ENCODE data around the gene BIRC6.
"Not testable (repeated sequence)": the region's sequence is repeated elsewhere in the genome, so short reads cannot be mapped to it uniquely, and the experiment has no call there.

BIRC6 gene

DNA sequence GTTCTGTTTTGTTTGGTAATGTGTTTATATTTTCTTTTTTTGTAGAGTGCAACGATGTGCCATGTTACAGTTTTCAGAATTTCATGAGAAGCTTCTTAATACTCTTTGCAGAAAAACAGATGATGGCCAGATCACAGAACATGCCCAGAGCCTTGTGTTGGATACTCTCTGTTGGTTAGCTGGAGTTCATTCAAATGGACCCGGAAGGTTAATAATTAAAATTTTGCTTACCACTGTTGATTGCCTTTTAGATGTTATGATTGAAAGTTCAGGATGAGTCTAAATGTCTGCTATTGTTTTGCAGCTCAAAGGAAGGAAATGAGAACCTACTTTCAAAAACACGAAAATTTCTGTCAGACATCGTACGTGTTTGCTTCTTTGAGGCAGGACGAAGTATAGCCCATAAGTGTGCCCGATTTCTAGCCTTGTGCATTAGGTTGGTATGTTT lies 85.2 kb downstream of the BIRC6 start:
- no peak for DNase-seq (ENCODE audit: low read depth in 1 of 2, low spot score in 1 of 2)

DNA sequence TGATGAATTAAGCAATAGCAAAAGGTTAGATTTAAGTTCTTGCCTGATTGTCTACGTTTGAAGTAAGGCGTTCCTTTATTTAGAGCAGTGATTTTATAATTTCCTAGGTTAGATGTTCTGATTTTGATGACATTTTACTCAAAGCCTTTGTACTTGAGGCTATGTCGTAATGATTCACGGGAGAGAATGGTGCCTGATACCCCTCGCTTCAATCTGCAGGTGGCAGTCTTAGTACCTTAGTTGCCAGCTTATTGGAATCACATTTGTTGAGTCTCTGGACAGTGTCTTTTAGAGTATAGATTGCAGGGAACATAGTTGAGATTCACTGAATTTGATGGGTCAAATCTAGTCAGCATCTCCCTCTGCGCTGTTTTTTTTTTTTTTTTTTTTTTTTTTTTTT lies 89.5 kb downstream of the BIRC6 start:
- DNase-seq (ENCODE audit: low read depth in 1 of 2, low spot score in 1 of 2) = no peak

DNA sequence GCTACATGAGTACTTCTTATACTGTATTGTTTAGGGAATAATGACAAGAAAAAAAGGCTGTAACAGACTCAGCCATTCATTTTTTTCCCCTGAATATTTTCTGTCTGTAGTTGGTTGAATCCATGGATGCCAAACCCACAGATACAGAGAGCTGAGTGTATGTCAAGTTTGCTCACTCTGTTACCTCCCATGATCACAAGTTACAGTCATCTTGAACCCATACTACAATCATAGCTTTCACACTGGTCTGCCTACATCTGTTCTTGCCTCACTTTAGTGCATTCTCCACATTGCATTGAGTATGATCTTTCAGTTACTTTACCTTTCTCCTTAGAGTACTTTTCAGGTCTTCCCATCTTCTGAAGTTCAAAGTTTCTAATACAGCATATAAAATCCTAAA lies 94.0 kb downstream of the BIRC6 start:
- no peak for DNase-seq (ENCODE audit: low read depth in 1 of 2, low spot score in 1 of 2)

DNA sequence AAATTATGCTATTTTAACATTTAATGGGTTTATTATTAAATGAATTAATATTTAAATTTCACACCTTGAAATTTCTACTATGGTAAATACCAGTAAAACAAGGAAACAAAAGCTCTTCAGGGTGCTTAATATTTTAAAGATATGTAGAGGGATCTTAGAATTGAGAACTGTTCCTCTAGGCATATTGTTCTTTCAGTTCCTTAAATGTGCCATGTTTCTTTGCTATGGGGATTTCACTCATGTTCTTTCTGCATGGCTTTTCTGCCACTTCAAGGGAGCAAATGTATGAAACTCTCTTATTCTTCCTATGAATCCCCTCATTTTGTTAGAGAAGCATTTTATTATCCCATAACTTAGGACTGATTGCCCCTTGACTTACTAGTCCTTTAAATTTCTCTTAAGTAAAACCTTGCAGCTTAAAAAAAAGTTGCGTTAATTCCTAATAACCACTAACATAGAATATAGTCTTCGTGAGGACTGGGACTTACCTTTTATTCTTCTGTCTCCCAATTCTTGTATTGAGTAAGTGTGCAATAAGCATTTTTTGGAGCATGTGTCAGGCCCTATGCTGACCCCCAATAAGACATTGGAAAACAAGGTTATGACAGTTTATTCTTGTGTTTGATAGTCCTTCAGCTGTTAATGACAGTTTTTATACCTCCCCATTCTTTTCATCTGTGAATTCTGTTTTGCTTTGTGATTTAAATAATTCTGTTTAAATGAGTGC lies 95.7 kb downstream of the BIRC6 start:
- DNase-seq (ENCODE audit: low read depth in 1 of 2, low spot score in 1 of 2) = no peak

DNA sequence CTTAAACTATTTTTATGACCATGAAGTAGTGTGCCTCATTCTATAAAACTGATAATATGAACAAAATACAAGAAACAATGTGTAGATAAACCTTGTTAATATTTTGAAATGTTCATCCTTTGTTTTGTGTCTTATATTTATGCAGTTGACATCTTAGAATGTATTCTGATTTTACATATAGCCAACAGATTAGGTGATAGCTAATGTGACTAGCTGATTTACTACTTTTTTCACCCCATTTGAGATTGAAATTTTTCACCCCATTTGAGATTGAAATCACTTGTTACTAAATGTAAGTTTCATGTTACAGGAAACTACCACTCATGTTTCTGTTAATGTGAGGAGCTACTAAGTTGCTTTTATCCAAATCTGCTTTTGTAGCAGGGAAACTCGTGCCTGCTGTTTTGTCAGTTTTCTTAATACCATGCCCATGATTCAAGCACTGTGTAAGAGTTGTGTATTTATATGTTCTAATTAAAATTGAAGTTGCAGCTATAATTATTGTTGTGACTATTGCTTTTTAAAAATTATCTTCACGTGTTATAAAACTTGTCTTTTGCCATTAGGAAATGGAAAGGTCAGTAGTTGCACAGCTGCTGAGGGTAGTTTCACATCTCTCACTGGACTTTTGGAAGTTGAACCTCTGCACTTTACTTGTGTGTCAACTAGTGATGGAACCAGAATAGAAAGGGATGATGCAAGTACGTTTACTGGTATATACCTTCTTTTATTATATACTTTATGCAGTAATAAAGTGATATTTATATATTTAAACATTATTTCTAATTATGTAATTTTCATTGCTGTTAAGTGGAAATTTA lies 96.6 kb downstream of the BIRC6 start:
- no peak for DNase-seq (ENCODE audit: low read depth in 1 of 2, low spot score in 1 of 2)

DNA sequence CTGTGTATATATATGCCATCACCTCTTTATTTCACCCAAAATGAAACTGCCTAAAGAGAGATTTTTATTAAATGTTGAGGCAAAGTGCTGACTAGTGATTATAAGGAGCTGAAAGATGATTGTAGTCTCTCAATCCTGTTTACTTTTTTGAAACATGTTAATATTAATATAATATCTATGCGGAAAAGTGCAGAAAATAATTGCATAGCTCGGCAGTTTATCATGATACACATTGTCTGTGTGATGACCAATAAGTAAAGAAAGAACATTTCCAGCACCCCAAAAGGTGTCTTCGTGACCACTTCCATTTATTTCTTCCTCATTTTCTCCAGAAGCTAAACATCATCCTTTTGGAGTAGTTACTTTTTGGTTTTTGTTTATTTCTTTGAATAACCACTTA lies 99.0 kb downstream of the BIRC6 start:
- DNase-seq (ENCODE audit: low read depth in 1 of 2, low spot score in 1 of 2) = no peak

DNA sequence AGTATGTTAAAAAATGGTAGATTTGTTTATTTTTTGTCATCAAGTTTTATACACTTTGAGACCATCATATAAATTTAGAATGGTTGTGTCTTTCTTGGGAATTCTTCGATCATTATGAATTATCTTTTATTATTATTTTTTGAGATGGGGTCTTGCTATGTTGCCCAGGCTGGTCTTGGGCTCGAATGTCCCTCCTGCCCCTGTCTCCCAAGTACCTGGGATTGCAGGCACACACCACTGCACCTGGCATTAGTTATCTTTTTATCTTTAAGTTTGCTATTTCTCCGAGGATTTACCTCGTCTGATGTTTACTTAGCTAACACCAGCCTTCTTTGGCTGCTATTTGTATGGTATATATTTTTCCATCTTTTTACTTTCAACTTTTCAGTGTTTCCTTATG lies 100.0 kb downstream of the BIRC6 start:
- no peak for DNase-seq (ENCODE audit: low read depth in 1 of 2, low spot score in 1 of 2)

DNA sequence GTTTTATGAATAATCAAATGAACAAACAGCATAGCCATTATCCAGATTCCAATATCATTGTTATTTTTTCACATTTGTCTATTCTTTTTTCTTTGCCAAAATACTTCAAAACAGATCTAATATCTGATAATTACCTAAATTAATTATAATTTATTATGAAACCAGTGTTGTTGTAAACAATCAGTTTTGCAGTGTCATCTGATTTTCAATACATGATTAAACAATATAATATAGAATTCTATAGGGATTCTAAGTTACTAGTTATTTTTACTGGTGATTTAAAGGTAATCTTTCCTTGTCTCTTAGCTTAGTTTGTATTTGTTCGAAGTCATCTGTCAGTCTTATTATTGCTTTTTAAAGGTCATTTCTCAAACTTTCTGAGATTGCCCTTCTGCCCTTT lies 101.0 kb downstream of the BIRC6 start:
- no peak for DNase-seq (ENCODE audit: low read depth in 1 of 2, low spot score in 1 of 2)

DNA sequence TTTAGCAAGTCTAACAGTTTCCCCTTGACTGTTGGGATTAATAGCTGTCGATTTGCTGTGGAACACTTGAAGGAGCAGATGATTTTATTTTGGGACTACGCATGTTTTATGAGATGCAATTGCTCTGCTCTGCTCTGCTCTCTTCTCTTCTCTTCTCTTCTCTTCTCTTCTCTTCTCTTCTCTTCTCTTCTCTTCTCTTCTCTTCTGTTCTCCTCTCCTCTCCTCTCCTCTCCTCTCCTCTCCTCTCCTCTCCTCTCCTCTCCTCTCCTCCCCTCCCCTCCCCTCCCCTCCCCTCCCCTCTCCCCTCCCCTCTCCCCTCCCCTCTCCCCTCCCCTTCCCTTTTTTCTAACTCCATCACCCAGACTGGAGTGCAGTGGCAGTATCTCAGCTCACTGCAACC lies 104.0 kb downstream of the BIRC6 start:
- DNase-seq (ENCODE audit: low read depth in 1 of 2, low spot score in 1 of 2) = not testable (repeated sequence)

DNA sequence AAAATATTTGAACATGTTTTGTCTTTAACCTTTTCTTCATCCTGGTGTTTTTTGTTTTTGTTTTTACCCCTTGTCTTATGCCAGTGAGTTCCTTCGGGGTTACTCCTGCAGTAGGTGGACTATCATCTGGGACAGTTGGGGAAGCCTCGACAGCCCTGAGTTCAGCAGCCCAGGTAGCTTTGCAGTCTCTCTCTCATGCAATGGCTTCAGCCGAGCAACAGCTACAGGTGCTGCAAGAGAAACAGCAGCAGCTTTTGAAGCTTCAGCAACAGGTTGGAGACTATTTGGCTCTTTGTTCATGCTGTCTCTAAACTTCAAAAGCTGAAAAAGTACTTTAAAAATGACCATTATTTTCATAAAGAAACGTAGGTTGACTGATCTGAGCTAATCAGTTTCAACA lies 106.3 kb downstream of the BIRC6 start:
- DNase-seq (ENCODE audit: low read depth in 1 of 2, low spot score in 1 of 2) = no peak

DNA sequence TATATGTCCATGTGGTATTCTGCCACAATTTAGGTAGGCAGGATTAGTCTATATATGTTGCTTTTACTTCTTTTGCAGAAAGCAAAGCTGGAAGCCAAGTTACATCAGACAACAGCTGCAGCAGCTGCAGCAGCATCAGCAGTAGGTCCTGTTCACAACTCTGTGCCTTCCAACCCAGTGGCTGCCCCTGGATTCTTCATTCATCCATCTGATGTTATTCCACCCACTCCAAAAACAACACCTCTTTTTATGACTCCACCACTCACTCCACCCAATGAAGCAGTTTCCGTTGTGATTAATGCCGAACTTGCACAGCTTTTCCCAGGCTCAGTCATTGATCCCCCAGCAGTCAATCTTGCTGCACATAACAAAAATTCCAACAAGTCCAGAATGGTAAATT lies 107.6 kb downstream of the BIRC6 start:
- no peak for DNase-seq (ENCODE audit: low read depth in 1 of 2, low spot score in 1 of 2)

DNA sequence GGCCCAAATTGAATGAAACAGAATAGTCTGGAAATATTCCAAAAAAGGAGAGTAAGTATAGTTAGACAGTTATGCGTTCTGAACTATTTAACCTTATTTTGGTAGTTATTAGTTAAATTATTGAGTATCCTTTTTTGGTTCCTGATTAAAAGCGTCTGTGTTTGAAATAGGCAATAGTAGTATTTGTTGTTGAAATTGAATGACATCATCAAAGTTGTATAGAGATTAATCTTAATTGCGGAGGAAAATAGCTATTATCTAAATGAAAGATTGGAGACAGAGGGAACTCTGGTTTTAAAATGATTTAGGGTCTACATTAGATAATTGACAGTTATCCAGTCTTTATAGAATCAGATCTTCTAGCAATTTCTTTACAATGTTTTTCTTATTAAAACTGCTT lies 115.8 kb downstream of the BIRC6 start:
- no peak for DNase-seq (ENCODE audit: low read depth in 1 of 2, low spot score in 1 of 2)

DNA sequence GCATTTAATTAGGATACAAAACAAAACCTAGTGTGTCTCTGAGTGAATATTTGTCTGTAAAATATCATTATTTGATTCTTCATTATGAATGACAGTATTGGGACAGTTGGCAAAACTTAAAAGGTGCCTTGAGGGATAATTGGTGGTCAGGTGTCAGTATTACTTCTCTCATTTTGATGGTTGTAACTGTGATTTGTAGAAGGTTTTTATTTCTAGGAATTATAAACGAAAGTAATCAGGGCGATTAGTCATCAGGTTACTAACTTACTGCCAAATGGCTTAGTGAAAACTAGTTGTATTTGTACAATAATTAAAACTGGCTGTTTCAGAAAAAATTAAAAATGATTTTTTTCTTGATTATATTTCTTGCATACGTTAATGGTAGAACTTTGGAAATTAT lies 117.6 kb downstream of the BIRC6 start:
- no peak for DNase-seq (ENCODE audit: low read depth in 1 of 2, low spot score in 1 of 2)

DNA sequence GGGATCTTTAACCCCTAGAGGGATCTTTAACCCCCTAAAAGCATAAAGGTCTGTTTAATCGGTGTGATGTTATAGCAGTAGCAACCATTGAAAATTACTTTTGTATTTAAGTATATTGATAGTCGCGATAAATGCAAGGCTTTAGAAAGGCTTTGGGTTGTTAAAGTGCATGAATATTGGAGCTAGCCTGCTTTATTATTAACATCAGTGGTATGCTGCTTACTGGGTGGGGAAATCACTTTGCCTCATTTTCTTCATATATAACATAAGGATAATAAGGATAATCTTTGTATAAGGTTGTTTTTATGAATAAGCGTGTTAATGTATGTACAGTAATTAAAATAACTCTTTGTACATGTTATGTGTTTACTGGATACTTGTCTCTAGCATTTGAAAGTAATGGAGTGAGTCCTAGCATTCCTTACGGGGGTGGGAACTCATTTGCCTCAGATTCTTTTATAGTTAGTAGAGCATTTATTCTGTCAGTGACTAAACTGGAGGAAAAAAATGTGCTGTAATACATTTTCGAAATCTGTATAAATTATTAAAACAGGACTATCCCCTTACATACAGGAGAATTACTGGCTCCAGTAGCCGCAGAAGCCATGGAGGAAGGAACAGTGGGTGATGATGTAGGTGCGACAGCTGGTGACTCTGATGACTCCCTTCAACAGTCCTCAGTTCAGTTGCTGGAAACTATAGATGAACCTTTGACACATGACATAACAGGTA lies 122.2 kb downstream of the BIRC6 start:
- no peak for DNase-seq (ENCODE audit: low read depth in 1 of 2, low spot score in 1 of 2)

DNA sequence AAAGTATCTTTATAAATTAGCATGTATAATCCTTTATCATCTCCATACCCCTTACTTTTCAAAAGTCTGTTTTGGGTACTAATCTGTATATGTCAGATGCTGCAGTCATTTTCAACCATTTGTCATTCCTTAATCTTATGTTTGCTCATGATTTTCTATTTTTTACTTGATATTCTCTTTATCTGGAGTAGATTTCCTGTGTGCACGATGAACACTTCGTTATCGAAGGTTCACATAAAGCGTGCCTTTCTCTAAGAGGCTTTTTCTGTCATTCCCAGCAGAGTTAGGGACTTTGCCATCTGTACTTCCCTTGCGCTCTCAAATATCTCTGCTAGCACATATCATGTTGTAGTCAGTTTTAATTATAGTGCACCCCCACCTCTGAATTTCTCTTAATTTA lies 123.2 kb downstream of the BIRC6 start:
- no peak for DNase-seq (ENCODE audit: low read depth in 1 of 2, low spot score in 1 of 2)

DNA sequence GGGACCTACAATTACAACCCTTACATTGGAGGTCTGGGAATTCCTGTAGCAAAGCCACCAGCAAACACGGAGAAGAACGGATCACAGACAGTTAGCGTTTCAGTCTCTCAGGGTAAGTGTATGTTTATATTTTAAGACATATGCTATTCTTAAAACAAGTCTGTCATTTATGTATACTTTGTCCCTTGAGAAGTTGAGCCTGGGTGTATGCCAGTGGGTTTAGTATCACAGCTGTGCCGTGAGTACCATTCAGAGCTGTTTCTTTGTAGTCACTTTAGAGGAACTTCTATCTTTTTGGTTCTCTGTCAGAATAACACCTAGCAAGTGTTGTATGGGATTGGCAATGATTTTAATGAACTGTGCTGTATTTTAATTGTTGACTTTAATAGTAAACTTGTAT lies 125.6 kb downstream of the BIRC6 start:
- DNase-seq (ENCODE audit: low read depth in 1 of 2, low spot score in 1 of 2) = no peak

DNA sequence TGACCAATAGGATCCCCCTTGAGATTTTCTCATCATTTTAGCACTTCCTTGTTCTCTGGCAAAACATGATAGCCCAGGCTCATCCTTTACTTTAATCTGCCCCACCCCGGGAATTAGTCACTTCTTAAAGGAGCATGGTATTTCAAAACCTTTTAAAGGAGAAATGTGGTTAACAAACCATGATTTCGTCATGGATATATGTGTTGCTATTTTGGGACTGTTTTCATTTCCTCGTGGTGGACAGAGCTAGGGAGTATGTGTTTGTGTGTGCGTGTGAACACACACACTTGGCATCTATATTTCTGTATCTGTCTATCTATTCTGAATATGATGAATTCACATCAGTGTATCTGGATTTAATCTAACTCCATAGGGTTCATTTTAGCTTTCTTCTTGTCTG lies 128.1 kb downstream of the BIRC6 start:
- DNase-seq (ENCODE audit: low read depth in 1 of 2, low spot score in 1 of 2) = no peak

DNA sequence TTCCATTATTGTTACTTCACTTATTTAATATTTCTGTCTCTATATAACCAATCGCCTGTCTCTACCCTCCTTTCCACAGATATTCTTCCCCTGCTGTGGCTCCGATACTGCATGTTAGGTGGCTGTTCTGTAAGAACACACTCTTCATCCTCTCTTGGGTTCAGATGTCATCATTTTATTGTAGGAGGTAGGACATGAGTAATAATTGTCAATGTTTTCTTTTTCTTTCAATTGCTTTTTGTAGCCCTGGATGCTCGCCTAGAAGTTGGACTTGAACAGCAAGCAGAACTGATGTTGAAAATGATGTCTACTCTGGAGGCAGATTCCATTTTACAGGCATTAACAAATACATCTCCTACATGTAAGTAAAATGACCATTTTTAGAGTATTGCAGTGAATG lies 128.6 kb downstream of the BIRC6 start:
- no peak for DNase-seq (ENCODE audit: low read depth in 1 of 2, low spot score in 1 of 2)

DNA sequence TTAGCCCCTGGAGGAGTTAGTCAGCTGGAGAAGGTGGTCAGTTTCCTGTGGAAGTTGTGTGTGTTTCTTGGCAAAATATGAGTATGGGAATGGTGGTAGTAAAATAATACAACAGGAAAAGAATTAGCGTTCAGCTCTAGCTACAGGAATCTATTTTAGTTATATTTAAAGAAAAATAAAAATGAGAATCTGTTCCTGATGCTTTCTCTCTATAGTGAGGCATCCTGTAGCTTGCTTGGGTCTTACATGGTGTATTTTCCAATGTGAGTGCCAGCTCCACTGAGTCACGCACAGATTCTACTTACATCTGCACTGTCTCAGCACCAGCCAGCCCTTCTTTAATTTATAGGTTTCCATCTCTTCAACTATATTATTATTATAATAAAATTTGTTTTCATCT lies 132.2 kb downstream of the BIRC6 start:
- no peak for DNase-seq (ENCODE audit: low read depth in 1 of 2, low spot score in 1 of 2)

DNA sequence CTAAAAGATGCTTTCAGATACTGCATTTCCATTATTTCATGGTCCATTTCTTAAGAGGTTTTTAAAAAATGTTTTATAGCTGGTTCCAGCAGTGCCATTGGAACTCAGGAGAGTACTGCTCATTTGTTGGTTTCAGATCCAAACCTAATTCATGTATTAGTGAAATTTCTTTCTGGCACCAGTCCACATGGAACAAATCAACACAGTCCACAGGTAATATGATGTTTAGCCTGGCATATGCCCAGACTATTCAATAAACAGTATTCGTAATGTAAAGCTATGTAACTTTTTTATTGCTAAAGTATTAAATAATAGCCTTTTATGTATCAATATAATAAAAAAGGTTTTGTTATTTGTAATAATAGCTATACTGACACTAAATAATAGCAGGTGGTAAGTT lies 134.5 kb downstream of the BIRC6 start:
- no peak for DNase-seq (ENCODE audit: low read depth in 1 of 2, low spot score in 1 of 2)

DNA sequence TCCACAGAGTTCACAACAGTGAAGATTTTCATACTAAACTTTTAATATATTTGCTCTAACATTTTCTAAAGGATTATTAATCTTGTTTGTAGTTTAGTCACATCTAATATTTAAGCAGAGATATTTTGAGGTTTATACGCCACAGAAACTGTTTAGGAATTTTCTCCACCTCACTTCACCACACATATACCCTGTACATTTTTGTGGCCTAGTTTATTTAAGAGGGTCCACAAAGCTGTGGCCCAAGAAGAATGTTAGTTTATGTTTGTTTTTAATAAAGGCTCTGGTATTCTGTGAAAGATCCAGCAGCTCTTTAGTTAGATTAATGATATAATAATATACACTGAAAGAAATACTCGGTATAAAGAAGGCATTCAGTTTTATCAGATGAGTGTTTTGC lies 138.3 kb downstream of the BIRC6 start:
- no peak for DNase-seq (ENCODE audit: low read depth in 1 of 2, low spot score in 1 of 2)

DNA sequence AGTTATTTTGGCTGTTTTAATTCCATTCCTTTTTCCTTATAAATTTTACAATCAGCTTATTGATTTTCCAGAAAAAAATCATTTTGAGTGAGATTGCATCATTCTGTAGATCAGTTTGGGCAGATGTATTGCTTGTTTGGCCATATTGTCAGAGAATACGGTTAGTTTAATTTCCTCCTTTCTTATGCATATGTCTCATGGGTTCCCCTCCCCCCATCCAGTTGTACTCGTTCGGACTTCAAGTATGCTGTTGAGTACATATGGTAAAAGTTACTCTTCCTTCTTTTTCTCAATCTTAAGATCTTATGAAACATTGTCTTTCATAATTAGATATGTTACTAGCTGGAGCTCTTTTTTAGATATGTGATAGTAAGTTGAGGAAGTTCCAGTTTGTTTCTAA lies 139.8 kb downstream of the BIRC6 start:
- no peak for DNase-seq (ENCODE audit: low read depth in 1 of 2, low spot score in 1 of 2)
